ENCODE data around the gene PAH.

PAH gene

DNA sequence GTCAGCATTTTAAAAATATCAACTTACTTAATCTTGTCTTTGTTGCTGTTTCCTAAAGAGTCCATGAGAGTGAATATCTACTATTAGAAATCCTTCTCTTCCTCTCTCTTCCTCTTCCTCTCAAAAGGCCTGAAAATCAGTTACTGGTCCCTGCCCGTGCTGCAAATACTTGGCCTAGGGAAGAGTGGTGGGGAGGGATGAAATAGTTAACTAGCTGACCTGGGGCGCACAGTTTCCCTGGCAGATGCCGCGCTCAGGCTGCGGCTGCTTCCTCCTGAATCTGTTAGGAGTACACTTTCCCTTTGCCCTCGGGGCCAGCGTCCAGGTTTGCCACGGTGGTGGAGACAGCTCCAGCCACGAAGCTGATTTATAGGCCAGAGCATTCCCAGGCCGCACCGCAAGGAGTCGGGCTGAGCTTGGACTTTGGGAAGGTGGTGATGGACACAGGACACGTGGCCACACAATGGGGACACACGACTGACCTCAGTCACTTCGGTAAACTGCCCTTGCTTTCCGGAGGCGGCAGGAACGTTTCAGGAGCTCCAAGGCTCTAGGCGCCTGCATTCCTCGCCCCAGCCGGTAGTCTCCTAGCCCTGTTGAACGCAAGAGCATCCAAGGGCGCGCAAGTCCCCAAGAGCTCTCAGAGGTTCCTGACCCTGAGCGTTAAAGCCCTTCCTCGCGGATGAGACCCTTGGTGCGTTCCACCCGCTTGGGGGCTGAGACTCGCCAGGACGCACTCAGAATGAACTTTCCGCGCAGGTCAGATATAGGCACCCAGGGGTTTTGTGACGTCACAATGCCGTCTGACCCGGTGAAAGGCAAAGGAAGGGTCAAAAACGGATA is 33.3 kb upstream of the PAH start:
- peak; percentile 91 for DNase-seq

DNA sequence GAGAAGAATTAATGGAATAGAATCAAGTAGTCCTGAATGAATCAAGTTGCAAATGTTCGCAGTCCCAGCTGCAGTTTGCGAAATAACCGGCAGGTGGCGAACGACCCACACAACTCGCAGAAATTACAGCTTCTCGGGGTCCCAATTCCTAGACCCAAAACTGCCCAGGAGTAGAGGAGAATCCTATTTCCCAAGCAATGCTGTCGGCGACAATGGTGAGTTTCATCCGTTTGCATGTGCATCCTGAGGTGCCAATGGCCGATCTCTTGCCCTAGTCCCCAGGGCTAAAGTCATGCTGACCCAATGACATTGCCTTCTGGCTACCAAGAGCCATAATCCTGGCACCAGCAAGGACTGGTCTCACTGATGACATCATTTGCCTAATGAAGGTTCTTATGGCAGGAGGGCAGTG is 31.9 kb upstream of the PAH start:
- peak; percentile 82 for DNase-seq

DNA sequence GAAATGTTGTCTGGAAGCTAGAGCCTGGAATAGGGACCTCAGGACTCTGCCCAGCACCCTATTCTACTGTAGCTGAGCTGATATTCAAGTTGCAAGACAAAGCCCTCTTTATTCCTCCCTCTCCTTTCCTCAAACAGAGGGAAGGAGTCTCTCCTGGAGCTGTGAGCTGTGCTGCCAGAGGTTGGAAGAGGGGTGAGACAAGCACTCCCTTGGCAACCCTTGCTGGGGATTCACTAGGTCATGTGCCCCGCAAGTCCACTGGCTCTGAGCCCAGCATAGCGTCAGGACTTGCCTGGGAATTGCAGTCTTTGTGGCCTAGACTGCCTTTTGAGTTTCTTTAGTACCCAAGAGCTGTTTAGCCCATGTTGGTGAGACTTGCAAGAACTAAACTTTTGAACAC is 29.0 kb upstream of the PAH start:
- DNase-seq = no peak

DNA sequence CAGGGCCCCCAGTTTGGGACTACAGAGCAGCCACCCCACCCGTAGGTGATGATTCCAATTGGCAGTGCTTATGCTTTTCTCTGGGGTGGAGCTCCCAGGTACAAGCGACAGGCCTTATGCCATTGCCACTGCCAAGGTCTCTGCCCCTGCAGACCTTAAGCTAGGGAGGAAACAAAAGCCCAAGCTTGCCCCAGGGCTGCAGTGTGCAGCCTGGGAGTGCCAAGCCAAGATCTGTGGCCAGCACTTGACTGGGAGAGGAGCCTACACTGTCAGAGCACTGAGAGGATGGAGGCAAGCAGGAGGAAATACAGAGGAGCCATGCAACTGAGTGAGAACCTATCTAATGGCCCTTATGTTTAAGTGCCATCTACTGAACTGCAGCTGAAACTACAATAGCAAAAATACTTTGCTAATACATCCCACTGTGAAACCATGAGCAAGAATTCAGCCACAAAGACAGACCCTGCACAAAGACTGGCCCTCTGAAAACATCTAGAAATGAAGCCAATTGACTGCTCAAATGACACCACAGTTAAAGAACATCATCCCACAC is 22.7 kb upstream of the PAH start:
- peak; percentile 6 for DNase-seq

DNA sequence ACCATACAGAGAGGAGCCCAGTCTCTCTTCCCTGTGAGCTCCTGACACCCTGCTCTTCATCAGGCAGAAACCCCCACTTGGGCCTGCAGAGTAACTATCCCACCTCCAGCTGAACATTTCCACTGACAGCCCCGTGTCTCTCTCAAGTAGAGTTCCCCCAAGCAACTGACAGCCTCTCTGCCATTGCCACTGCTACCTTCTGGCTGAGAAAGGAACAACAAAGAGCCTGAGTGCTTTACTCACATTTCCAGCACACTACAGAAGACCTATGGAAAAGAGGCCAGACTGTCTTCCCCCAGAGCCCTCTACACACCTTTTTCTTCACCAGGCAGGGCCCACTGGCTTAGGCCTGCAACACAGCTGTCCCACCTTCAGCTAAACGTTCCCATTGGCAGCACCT is 22.0 kb upstream of the PAH start:
- no peak for DNase-seq

DNA sequence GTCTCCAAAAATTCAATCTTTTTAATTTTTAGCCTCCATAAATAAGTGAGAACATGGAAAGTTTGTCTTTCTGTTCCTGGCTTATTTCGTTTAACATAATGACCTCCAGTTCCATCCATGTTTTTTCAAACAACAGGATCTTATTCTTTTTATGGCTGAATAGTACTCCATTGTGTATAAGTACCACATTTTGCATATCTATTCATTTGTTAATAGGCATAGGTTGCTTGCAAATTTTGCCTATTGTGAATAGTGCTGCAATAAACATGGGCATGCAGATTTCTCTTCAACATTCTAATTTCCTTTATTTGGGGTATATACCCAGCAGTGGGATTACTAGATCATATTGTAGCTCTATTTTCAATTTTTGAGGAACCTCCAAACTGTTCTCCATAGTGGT is 16.1 kb upstream of the PAH start:
- no peak for DNase-seq

DNA sequence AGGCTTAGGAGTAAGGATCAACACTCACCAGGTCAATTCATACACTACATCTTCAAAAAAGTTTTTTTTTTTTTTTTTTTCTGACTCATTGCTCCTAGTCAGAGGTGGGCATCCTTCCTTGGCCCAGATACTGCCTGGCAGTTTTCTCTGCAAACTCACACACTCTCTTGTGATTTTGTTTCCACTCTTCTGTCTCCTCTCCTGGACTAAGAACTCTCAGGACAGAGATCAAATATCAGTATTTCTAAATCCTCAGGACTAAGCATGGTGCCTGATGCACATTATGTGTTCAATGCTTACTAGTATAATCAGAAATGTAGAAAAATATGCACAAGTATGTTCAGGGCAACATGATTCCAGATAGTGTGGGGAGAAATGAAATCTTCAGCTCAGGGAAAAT is 10.2 kb upstream of the PAH start:
- DNase-seq = no peak

DNA sequence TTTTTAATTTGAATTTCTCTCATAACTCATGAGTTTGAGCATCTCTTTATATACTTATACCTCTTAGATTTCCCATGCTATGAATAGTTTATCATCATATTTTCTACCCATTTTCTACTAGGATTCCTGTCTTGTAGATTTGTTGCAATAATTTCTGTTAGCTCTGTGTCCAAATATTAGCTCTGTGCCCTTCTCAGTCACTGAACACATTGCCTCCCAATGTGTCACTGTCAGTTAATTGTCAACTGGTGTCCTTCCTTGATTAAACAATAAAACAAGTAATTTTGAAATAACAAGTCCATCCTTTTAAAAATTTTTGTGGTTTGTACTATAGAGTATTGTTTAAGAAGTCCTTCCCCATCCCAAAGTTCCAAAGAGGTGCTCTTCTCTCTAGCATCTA is 4.2 kb upstream of the PAH start:
- no peak for DNase-seq

DNA sequence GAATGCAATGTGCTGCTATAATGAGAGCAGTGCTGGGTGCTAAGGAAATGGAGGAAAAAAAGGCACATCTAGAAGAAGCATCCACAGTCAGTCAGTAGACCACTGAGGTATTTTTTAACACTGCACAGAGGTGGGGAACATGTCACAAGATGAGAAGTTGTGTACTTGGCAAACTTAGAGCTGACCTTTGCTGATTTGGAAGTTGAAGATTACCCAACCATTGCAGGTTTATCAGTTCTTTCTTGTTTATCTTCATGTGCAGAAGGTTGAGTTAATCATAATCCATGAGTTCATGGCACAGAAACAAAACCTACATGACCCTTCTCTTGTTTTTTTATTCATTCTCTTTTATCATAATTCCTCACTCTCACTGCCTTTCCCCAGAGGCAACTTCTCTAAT is 3.2 kb upstream of the PAH start:
- DNase-seq = no peak

DNA sequence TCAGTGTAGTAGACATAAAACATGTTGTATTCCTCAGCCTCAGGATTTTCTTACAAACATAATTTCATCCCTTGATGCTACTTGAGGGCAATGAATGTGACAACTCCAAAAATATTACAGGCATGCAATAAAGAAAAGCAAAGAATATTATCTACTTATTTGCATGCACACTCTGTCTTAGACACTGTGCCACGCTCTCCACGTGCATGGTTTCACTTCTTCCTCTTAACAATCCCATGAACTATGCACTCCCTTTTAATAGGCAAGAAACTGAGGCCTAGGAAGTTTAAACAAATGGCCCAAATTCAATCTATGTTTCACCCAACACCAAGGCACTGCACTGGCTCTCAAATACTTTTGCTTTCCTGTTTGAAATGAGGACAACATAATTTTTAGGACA is 1.8 kb upstream of the PAH start:
- no peak for DNase-seq

DNA sequence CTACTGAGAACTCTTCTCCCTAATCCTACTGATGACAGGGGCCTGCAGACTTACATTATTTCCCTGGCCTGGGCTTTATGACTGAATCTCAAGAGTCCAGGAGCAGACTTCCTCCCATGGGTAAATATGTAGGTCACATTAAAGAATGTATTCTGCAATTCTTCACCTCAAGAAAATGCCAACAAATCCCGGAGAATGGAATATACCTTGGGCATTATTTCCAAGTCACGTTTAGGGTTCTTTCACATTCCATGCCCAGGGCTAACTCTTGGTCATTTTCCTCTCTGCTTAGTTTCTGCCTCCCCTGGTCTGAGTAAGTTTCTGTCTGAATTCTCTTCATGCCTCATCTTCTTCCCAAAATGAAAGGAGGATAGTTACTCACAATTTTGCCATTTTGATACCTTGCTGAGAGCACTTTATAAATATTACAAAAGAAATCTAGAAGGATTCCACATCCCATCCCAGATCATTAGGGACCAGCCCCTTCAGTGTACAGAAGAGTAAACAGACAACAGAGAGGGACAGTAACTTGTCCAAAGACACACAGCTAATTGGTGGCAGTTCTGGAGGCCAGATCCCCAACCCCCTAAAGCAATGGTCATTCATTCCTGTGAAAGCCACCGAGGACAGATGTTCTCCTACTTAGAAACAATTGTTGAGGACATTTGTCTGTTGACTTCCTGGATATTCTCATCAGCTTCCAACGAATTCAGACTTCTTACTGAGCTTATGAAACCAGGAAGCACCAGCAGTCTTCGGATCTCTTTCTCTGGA is 605 bp downstream of the PAH start:
- DNase-seq = no peak

DNA sequence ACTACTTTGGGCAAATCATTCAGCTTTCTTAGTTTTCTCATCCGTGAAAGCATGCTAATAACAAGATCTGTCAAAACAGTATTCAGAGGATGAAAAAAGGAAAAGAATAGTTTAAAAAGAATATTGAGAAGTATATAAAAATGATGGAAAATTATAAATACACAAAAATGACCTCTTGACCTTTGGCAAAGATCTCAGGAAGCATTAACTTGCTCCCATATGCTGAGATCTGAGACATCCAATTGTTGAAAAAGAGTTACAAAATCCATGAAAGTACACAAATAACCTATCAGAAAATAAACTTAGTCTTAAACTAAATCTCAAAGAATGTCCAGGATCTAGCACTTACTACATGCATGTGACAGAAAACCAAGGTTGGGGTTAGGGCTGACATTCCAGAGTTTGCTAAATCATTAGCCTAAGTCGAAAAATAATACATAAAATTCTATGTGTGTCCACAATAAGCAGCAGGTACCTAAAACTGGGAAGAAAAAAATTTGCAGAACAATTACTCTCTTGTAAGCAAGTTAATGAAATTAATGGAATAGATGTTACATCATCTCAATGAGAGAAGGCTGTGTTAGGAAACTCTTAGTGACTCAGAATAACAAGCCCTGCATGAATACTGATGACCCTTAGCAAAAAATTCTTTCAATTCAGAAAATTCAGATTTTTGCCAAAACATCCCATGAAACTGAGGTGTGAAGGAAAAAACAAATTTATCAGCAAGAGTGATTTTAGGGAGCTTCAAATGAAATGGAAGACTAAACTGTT is 3.4 kb downstream of the PAH start:
- DNase-seq = no peak

DNA sequence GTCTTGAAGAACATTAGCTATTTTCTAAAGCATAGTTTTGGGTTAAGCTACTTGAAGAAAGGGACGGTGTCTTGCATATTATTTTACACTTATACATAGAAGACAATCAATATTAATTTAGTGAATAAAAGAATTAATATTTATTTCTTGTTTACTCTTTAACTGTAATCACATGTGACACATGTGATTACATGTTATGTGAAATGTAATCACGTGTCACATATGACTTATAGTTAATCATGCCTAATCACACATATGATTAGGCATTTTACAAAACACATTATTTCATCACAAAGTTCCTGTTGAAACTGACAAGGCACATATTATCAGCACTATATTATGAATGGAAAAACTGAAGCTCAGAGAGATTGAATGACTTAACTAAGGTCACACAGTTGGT is 4.8 kb downstream of the PAH start:
- no peak for DNase-seq

DNA sequence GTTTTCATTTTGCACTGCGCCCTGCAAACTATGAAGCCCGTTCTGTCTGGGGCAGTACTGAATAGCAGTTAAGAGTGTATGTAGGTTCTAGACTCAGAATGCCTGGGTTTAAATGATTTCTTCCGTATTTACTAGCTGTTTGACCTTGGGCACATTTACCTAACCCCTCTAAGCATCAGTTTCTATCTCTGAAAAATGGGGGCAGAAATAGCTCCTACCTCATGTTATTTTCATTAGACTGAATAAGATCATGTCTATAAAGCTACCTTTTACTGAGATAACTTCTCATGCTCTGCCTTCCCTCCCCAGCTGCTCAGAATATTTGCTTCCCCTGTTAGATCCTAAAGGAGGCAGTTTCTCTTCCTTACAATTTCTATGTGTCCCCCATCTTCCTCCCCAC is 5.7 kb downstream of the PAH start:
- no peak for DNase-seq

DNA sequence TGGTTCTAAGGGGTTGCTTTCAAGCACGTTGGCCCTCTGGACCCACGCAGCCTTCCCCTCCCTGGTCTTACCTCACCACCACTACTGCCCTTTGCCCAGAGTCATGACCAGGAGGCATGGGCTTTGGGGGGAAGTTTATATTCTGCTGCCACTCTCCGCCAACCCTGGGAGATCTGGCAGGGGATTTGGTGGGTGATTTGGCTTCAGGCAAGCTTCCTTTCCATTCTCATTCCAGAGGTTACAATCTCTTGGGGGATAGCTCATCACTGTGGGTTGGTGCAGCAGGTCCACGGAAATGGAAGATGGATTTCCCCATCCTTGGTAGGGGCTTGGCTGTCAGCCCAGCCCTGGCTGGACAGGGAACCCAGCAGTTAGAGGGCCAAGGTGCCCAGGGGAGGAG is 6.3 kb downstream of the PAH start:
- no peak for DNase-seq

DNA sequence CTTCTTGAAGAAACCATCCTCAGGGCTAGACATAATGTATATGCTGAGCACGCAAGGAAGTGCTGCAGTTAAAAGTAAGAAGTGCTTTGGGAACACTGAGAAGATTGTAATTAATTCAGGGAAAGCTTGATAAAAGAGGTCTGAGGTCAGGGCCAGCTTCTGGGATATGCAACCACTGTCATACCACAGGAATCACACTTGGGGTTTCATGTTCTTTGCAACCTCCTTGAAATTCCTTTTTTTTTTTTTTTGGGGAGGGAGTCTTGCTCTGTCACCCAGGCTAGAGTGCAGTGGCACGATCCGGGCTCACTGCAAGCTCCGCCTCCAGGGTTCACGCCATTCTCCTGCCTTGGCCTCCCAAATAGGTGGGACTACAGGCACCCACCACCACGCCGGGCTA is 6.9 kb downstream of the PAH start:
- no peak for DNase-seq

DNA sequence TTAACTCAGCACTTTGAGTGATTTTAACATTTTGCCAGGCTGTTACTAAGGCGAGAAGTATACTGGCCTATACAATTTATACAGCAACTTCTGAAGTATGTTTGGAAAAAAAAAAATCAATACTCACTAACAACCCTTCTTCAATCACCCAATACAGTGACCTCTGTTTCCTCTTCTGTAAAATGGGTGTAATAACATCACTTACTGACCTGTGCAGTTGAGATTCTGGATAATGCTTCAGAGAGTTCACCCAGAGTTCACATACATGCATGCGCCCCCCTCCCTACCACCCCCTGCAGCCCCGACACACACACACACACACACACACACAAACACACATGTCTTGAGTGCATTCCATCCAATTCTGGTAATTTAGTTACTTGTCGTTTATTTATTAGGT is 9.1 kb downstream of the PAH start:
- DNase-seq = no peak

DNA sequence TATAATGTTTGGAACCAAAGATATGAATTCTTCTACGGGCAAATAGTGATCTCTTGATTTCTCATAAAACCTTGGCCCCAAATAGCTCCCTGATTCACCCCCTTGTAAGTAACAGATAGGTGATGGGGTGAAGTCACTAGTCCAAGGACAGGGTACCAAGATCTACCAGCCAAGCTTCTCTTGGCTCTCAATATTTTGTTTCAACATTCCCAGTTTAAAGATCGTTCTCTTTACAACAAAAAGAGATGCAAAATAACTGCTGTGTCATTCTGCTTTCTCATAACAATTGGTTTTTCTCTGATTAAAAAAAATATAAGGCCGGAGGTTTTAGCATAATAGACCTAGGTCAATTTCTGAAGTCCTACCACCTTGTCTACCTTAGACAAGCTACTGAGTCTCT is 11.8 kb downstream of the PAH start:
- DNase-seq = no peak

DNA sequence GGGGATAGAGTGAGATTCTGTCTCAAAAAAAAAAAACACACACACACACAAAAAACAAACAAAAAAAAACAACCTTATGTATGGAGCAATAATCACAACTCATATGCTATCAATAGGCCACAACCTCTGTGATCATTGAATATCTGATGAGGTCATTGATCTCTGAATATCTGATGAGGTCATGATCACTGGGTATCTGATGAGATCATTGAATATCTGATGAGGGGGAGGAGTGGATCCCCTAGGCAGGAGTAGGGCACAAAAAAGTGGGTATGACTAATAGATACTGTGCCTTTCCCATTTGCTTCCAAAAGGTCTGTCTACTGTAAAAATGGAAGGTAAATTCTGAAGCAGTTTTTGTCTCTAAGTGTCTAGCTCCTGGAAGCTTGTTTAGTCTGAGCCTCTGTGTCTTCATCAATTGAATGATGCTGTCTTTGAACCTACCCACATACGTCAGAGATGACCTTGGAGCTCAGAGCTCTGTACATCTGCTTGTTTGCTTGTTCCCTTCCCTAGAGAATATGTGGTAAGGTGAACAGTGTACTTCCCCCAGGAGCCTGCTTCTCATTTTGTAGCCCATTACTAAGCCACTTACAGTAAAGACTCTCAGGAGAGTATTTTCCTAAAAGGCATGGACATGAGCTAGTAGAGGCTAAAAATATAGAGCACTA is 13.6 kb downstream of the PAH start:
- peak; percentile 28 for DNase-seq

DNA sequence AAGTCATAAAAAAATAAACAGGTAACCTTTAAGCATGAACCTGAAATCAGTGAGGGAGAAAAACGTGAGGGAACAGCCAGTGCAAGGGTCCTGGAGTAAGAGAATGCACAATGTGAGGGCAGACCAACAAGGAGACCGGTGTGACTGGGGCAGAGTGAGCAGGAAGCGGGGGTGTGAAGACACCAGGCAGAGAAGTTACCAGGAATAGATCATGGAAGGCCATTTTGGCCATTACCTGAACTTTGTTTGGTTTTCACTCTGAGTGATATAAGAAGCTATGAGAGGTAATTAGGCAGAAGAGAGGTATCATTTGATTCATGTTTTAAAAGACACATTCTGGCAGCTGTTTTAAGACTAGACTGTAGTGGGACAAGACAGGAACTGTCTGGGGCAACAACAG is 15.0 kb downstream of the PAH start:
- no peak for DNase-seq

DNA sequence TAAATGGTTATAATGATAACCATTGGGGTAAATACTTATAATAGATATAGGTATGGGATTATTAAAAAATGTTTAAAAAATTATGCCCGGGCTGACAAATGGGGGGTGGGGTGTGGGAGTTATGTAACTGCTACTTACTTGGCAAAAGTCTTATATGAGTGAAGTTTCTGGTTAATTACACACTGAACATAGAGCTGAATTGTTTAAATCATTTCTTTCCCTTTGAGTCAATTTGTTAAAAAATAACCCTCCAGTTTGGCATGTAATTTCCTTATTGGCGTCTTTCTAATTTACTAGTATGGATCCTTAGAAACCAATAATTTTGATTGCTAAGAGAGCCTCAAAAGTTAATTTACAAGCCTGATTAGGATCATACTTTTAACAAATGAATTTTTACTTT is 16.7 kb downstream of the PAH start:
- DNase-seq = no peak

DNA sequence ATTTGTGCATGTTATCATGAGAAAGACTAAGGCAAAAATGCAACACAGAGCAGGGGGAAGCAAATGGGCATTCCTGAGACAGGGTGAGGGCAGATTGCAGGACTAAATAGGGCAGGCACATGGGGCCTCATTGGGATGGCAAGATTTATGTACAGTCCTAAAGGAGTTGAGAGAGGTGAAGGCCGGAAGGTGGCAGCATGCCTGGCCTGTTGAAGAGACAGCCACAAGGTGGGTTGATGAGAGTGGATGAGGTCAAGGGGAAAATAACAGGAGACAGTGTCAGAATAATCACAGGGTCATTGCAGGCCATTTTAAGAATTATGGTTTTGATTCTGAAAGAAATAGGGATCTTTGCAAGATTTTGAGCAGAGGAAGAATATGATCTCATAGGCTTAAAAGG is 21.0 kb downstream of the PAH start:
- DNase-seq = no peak

DNA sequence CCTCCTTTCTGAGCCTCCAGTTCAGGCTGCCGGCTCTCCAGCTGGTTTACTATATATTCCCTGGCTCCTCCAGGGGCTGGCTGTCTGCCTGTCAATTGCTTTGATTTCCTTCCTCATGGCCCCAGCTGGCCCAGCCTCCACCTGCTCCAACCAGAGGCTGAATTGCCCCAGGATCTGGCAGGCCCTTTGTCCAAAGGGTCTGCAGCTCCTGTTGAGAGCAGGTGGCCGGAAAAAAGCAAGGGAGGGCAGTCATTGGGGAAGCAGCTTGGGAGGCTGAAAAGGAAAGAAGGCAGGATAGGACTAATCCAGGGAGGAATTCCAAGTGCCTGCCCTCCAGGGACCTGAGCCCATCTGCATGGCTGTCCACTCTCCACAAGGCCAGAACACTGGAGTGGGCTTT is 25.3 kb downstream of the PAH start:
- DNase-seq = peak; percentile 31
